Caco-2 (cell line): Measurements from ENCODE around the gene CAMK2G. TPM values are rescaled to one million over a fixed set of nuclear protein-coding genes. Genes with fewer than 3 reads are reported as not detected.

ENCODE experiments used
- BruUV-seq: library from RNA; stranded (reverse); fragments of 400-500 nt; replicated peaks from 2 replicates; lab custom pipeline; 2021; lab: Mats Ljungman, UMichigan
- CTCF ChIA-PET: fragments of 300-600 bp; sonication (Branson Sonifier 250); formaldehyde crosslinking; loops from one replicate; lab custom pipeline; 2022; ENCODE audit warnings: antibody characterized with exemption; lab: Charles Lee
- POLR2A ChIA-PET: fragments of 300-600 bp; sonication (Branson Sonifier 250); formaldehyde crosslinking; loops from one replicate; lab custom pipeline; 2022; ENCODE audit warnings: antibody characterized with exemption; lab: Charles Lee
- DNase-seq, 2 experiments: peaks; one replicate each; pipeline versions ENCODE4 v3.0.0 to v3.0.0-alpha.2; 2020 to 2022
- H3K27me3 ChIP-seq: replicated peaks from 2 replicates; pipeline ENCODE4 v1.6.0; 2011; ENCODE audit warnings: low read length; ENCODE audit not compliant: control insufficient read depth, insufficient read depth
- H3K36me3 ChIP-seq: 2 replicates; pipeline ENCODE4 v1.5.1; 2011; ENCODE audit warnings: low read length; ENCODE audit not compliant: control insufficient read depth, insufficient read depth
- H3K4me1 ChIP-seq: fragments of 250-450 bp; sonication (Bioruptor Pico); 2 replicates; pipeline ENCODE4 v1.5.1; 2020; ENCODE audit warnings: mild to moderate bottlenecking
- H3K4me3 ChIP-seq: 2 replicates; pipeline ENCODE4 v1.5.1; 2011; ENCODE audit warnings: low read depth, mild to moderate bottlenecking, control low read depth, low read length
- H3K9me3 ChIP-seq: fragments of 250-450 bp; sonication (Bioruptor Pico); 2 replicates; pipeline ENCODE4 v1.5.1; 2020; ENCODE audit warnings: mild to moderate bottlenecking, moderate library complexity
- H3K27ac Mint-ChIP-seq: one replicate; pipeline ENCODE4 v1.8.0; 2022; ENCODE audit warnings: mixed read lengths; ENCODE audit not compliant: unreplicated experiment
- H3K27me3 Mint-ChIP-seq: one replicate; pipeline ENCODE4 v1.8.0; 2022; ENCODE audit warnings: mixed read lengths; ENCODE audit not compliant: insufficient read depth, unreplicated experiment
- H3K36me3 Mint-ChIP-seq: one replicate; pipeline ENCODE4 v1.8.0; 2022; ENCODE audit warnings: mild to moderate bottlenecking, mixed read lengths; ENCODE audit not compliant: insufficient read depth, unreplicated experiment
- H3K4me1 Mint-ChIP-seq: one replicate; pipeline ENCODE4 v1.8.0; 2022; ENCODE audit warnings: low read depth, mixed read lengths; ENCODE audit not compliant: unreplicated experiment
- H3K4me3 Mint-ChIP-seq: one replicate; pipeline ENCODE4 v1.8.0; 2022; ENCODE audit warnings: mild to moderate bottlenecking, moderate library complexity, mixed read lengths; ENCODE audit not compliant: unreplicated experiment
- H3K9me3 Mint-ChIP-seq: one replicate; pipeline ENCODE4 v1.8.0; 2022; ENCODE audit warnings: mixed read lengths; ENCODE audit not compliant: unreplicated experiment
- intact Hi-C: fragments of 100-400 bp; cut with micrococcal nuclease; formaldehyde crosslinking; loops from one replicate; pipeline ENCODE4 v1.10.0; 2022; ENCODE audit not compliant: unreplicated experiment
- total RNA-seq: library from RNA; stranded (reverse); gene quantifications from 2 replicates; pipeline ENCODE4 v1.2.3, GENCODE V29; 2022
- TF ChIP-seq, protein P1 (sequence below), 2 experiments: fragments of 200-600 bp in 1 of 2; IDR thresholded peaks; 1 replicate in 1 of 2; 2 replicates in 1 of 2; pipeline versions ENCODE4 v1.5.1 to v1.8.0; 2011 to 2022; ENCODE audit warnings: antibody characterized with exemption in 1 of 2, control low read depth in 1 of 2, inconsistent platforms in 1 of 2, low read depth in 1 of 2, low read length in 1 of 2, mild to moderate bottlenecking in 1 of 2, moderate library complexity in 1 of 2; ENCODE audit not compliant: insufficient read depth in 1 of 2, severe bottlenecking in 1 of 2, unreplicated experiment in 1 of 2

Gene CAMK2G
- total RNA-seq, 1 experiment from 2014 or later = 78.8 TPM

DNA sequence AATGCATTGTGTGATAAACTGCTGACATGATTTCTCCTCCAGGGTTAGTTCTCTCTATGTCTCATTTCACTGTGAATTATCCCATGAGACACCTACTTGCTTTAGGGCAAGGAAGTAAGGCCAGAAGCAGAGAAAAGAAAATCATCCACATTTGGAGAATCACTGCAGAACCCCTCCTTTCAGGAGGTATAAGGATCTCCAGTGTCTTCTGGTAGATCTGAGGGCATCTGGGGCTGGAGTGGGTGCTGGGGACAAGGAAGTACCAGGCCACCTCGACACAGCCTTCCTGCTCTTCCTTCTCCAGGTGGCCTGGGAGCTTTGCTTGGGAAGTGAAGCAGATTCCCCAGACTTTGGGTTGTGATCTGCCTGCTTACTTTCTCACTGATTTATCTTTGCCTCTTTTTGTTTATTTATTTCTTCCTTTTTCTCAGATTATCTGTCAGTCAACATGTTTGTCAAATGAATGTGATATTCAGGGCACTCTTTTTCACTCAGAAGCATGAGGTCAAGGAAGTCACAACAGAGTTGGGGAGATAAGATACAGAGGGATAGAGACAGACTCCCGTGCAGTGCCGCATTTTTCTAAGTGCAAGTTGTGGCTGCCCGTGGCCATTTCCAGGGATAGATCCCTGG lies 12.4 kb upstream of the CAMK2G start:
- H3K27ac Mint-ChIP-seq = no peak overlapping the region
- TF ChIP-seq, protein P1, sequence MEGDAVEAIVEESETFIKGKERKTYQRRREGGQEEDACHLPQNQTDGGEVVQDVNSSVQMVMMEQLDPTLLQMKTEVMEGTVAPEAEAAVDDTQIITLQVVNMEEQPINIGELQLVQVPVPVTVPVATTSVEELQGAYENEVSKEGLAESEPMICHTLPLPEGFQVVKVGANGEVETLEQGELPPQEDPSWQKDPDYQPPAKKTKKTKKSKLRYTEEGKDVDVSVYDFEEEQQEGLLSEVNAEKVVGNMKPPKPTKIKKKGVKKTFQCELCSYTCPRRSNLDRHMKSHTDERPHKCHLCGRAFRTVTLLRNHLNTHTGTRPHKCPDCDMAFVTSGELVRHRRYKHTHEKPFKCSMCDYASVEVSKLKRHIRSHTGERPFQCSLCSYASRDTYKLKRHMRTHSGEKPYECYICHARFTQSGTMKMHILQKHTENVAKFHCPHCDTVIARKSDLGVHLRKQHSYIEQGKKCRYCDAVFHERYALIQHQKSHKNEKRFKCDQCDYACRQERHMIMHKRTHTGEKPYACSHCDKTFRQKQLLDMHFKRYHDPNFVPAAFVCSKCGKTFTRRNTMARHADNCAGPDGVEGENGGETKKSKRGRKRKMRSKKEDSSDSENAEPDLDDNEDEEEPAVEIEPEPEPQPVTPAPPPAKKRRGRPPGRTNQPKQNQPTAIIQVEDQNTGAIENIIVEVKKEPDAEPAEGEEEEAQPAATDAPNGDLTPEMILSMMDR (IDR thresholded peaks at IDR 0.05; ENCODE audit: insufficient read depth in 1 of 2, low read depth in 1 of 2, low read length in 1 of 2, severe bottlenecking in 1 of 2, unreplicated experiment in 1 of 2) = no peak
- Histone ChIP-seq H3K36me3 (no peaks in the 10 kb centered on the region), H3K4me1 (peaks cover 29% of the 10 kb centered on the region), H3K9me3 (no peaks in the 10 kb centered on the region), H3K4me3 (no peak overlapping the region), H3K27me3 (no peaks in the 10 kb centered on the region)
- intact Hi-C loops = loop anchor here (1.0 kb wide), 5 partner anchors 54 to 217 kb away; no protein-coding TSS in a partner anchor
- no peak for DNase-seq
- peaks cover 16% of the 10 kb centered on the region for H3K4me1 Mint-ChIP-seq
- H3K9me3 Mint-ChIP-seq = no peaks in the 10 kb centered on the region
- no peaks in the 10 kb centered on the region for H3K27me3 Mint-ChIP-seq
- BruUV-seq = no TSS peak
- POLR2A ChIA-PET = interaction anchor here (0.7 kb wide), 1 partner anchor 54 kb away, joined by 4 read pairs; no protein-coding TSS in a partner anchor
- H3K36me3 Mint-ChIP-seq = no peaks in the 10 kb centered on the region
- no peak overlapping the region for H3K4me3 Mint-ChIP-seq
- CTCF ChIA-PET = interaction anchor here (0.6 to 4.0 kb wide), 19 partner anchors 12 to 217 kb away, joined by 3 to 54 read pairs (median 5); partner anchors contain the start of gene VCL

GRCh38 chr10:73886085-73886529 lies 11.8 kb upstream of the CAMK2G start:
- no peaks in the 10 kb centered on the region for H3K9me3 Mint-ChIP-seq
- no peaks in the 10 kb centered on the region for H3K27me3 Mint-ChIP-seq
- DNase-seq = peak; percentile 80 to 85
- ChIA-PET POLR2A (interaction anchor here (0.6 to 0.7 kb wide), 2 partner anchors 55 to 123 kb away, joined by 4 to 7 read pairs; no protein-coding TSS in a partner anchor), CTCF (interaction anchor here (0.6 to 4.0 kb wide), 17 partner anchors 13 to 217 kb away, joined by 3 to 54 read pairs (median 5); partner anchors contain the start of gene VCL)
- Histone ChIP-seq H3K9me3 (no peaks in the 10 kb centered on the region), H3K36me3 (no peaks in the 10 kb centered on the region), H3K27me3 (no peaks in the 10 kb centered on the region), H3K4me3 (no peak overlapping the region), H3K4me1 (peaks cover 29% of the 10 kb centered on the region)
- H3K27ac Mint-ChIP-seq = no peak overlapping the region
- H3K4me1 Mint-ChIP-seq = peaks cover 16% of the 10 kb centered on the region
- H3K36me3 Mint-ChIP-seq = no peaks in the 10 kb centered on the region
- TF ChIP-seq, protein P1 (IDR thresholded peaks at IDR 0.05; ENCODE audit: insufficient read depth in 1 of 2, low read depth in 1 of 2, low read length in 1 of 2, severe bottlenecking in 1 of 2, unreplicated experiment in 1 of 2) = peak; percentile 80 to 91
- H3K4me3 Mint-ChIP-seq = no peak overlapping the region
- no TSS peak for BruUV-seq
- intact Hi-C loops = loop anchor here (1.0 kb wide), 5 partner anchors 54 to 217 kb away; no protein-coding TSS in a partner anchor

DNA sequence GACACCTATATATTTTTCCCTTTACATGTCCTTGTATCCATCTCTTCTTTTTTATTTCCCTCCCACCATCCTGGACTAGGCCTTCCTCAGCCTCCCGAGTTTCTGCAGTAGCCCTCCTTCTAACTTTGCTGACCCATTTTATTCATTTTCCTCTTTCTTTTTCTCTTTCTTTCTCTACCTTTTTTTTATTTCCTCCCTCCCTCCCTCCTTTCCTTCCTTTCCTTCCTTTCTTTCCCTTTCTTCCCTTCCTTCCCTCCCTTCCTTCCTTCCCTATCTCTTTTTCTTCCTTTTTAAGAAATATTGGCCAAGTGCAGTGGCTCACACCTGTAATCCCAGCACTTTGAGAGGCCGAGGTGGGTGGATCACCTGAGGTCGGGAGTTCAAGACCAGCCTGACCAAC lies 9.7 kb upstream of the CAMK2G start:
- CTCF ChIA-PET = no interaction called here
- no peaks in the 10 kb centered on the region for H3K9me3 ChIP-seq
- peaks cover 35% of the 10 kb centered on the region for H3K4me1 ChIP-seq
- no peak overlapping the region for H3K4me3 ChIP-seq
- no TSS peak for BruUV-seq
- Mint-ChIP-seq H3K9me3 (no peaks in the 10 kb centered on the region), H3K27me3 (no peaks in the 10 kb centered on the region), H3K4me1 (peaks cover 30% of the 10 kb centered on the region), H3K36me3 (no peaks in the 10 kb centered on the region), H3K27ac (no peak overlapping the region), H3K4me3 (no peak overlapping the region)
- POLR2A ChIA-PET = interaction anchor here (0.6 kb wide), 1 partner anchor 57 kb away, joined by 5 read pairs; no protein-coding TSS in a partner anchor
- TF ChIP-seq, protein P1 (IDR thresholded peaks at IDR 0.05; ENCODE audit: insufficient read depth in 1 of 2, low read depth in 1 of 2, low read length in 1 of 2, severe bottlenecking in 1 of 2, unreplicated experiment in 1 of 2) = no peak
- no peaks in the 10 kb centered on the region for H3K27me3 ChIP-seq
- DNase-seq = no peak
- intact Hi-C loops = no loop called here
- H3K36me3 ChIP-seq = no peaks in the 10 kb centered on the region
